Subcutaneous abdominal adipose tissue (tissue), 5 donors: ENCODE results near the gene CHST13.
A peak's percentile ranks its signal among the peaks of the same experiment; 100 is the strongest.

Experiments
- H3K27ac ChIP-seq: one replicate; pipeline ENCODE4 v1.7.0; 2013; ENCODE audit warnings: low read depth, mild to moderate bottlenecking, inconsistent platforms, low read length, moderate library complexity
- H3K27me3 ChIP-seq, 5 donors: one replicate each; pipeline ENCODE4 v1.7.0; 2013; ENCODE audit warnings: low read length in 5 of 5, inconsistent platforms in 1 of 5; ENCODE audit not compliant: control insufficient read depth in 5 of 5, insufficient read depth in 4 of 5
- H3K36me3 ChIP-seq, 5 donors: one replicate each; pipeline ENCODE4 v1.7.0; 2013; ENCODE audit warnings: low read length in 5 of 5; ENCODE audit not compliant: control insufficient read depth in 5 of 5, insufficient read depth in 5 of 5
- H3K4me1 ChIP-seq, 5 donors: one replicate each; pipeline ENCODE4 v1.7.0; 2013; ENCODE audit warnings: low read length in 5 of 5, mild to moderate bottlenecking in 3 of 5, moderate library complexity in 1 of 5; ENCODE audit not compliant: control insufficient read depth in 5 of 5, insufficient read depth in 5 of 5
- H3K4me3 ChIP-seq, 5 donors: one replicate each; pipeline ENCODE4 v1.7.0; 2013; ENCODE audit warnings: low read length in 5 of 5, low read depth in 1 of 5
- H3K9ac ChIP-seq, 5 donors: one replicate each; pipeline ENCODE4 v1.7.0; 2013; ENCODE audit warnings: low read length in 5 of 5, mild to moderate bottlenecking in 4 of 5, moderate library complexity in 3 of 5
- H3K9me3 ChIP-seq, 5 donors: one replicate each; pipeline ENCODE4 v1.7.0; 2013; ENCODE audit warnings: low read length in 5 of 5; ENCODE audit not compliant: control insufficient read depth in 5 of 5
- donor health status: healthy.
- donor health status: healthy.
- donor health status: healthy.
- donor health status: healthy.
- donor health status: healthy.

Gene CHST13

GRCh38 chr3:126487151-126487771 is 36.7 kb upstream of the CHST13 start:
- peak overlapping the region in 2 of 5 donors; percentile 20 to 56 for H3K9ac ChIP-seq
- no peaks in the 10 kb centered on the region for H3K9me3 ChIP-seq
- no peak overlapping the region for H3K27ac ChIP-seq
- H3K4me3 ChIP-seq: no peak overlapping the region
- H3K27me3 ChIP-seq: peaks cover 0 to 11% (median 2%) of the 10 kb centered on the region in 5 donors
- peaks cover 0 to 42% (median 8%) of the 10 kb centered on the region in 5 donors for H3K4me1 ChIP-seq
- H3K36me3 ChIP-seq: no peaks in the 10 kb centered on the region

GRCh38 chr3:126488185-126488584 is 35.8 kb upstream of the CHST13 start:
- Histone ChIP-seq H3K36me3 (no peaks in the 10 kb centered on the region), H3K27ac (no peak overlapping the region), H3K9ac (no peak overlapping the region), H3K9me3 (no peaks in the 10 kb centered on the region), H3K27me3 (peaks cover 0 to 11% (median 2%) of the 10 kb centered on the region in 5 donors), H3K4me1 (peaks cover 0 to 42% (median 8%) of the 10 kb centered on the region in 5 donors), H3K4me3 (no peak overlapping the region)

- Histone ChIP-seq H3K9me3 (no peaks in the 10 kb centered on the region), H3K27me3 (peaks cover 0 to 11% (median 2%) of the 10 kb centered on the region in 5 donors), H3K4me1 (peaks cover 0 to 42% (median 8%) of the 10 kb centered on the region in 5 donors)
These were observed 34.9 kb upstream of the CHST13 start for GRCh38 chr3:126488886-126489569.

GRCh38 chr3:126490619-126491018 is 33.3 kb upstream of the CHST13 start:
- peaks cover 0 to 11% (median 2%) of the 10 kb centered on the region in 5 donors for H3K27me3 ChIP-seq
- peaks cover 0 to 29% (median 8%) of the 10 kb centered on the region in 5 donors for H3K4me1 ChIP-seq
- H3K27ac ChIP-seq: no peak overlapping the region
- H3K4me3 ChIP-seq: no peak overlapping the region
- no peaks in the 10 kb centered on the region for H3K9me3 ChIP-seq
- no peaks in the 10 kb centered on the region for H3K36me3 ChIP-seq
- H3K9ac ChIP-seq: peak overlapping the region in 1 of 5 donors; percentile 68

More at GRCh38 chr3:126488886-126489569, 34.9 kb upstream of the CHST13 start:
- Histone ChIP-seq H3K27ac (no peak overlapping the region), H3K9ac (no peak overlapping the region), H3K36me3 (no peaks in the 10 kb centered on the region), H3K4me3 (no peak overlapping the region)

- H3K27me3 ChIP-seq: peaks cover 0 to 11% (median 2%) of the 10 kb centered on the region in 5 donors
- H3K9ac ChIP-seq: no peak overlapping the region
- H3K36me3 ChIP-seq: no peaks in the 10 kb centered on the region
- H3K9me3 ChIP-seq: no peaks in the 10 kb centered on the region
- H3K27ac ChIP-seq: no peak overlapping the region
- H3K4me3 ChIP-seq: no peak overlapping the region
- peaks cover 0 to 21% (median 8%) of the 10 kb centered on the region in 5 donors for H3K4me1 ChIP-seq
These were observed 32.5 kb upstream of the CHST13 start for GRCh38 chr3:126491221-126492013.

GRCh38 chr3:126493051-126493450 is 30.9 kb upstream of the CHST13 start:
- H3K36me3 ChIP-seq: no peaks in the 10 kb centered on the region
- H3K9ac ChIP-seq: no peak overlapping the region
- H3K4me3 ChIP-seq: no peak overlapping the region
- H3K27me3 ChIP-seq: peaks cover 0 to 11% (median 0%) of the 10 kb centered on the region in 5 donors
- peaks cover 0 to 5% (median 3%) of the 10 kb centered on the region in 5 donors for H3K4me1 ChIP-seq
- H3K27ac ChIP-seq: no peak overlapping the region
- no peaks in the 10 kb centered on the region for H3K9me3 ChIP-seq

GRCh38 chr3:126493739-126494138 is 30.2 kb upstream of the CHST13 start:
- H3K27ac ChIP-seq: no peak overlapping the region
- no peak overlapping the region for H3K4me3 ChIP-seq
- H3K4me1 ChIP-seq: peaks cover 0 to 4% (median 3%) of the 10 kb centered on the region in 5 donors
- no peak overlapping the region for H3K9ac ChIP-seq
- no peaks in the 10 kb centered on the region for H3K36me3 ChIP-seq
- H3K9me3 ChIP-seq: no peaks in the 10 kb centered on the region
- peaks cover 0 to 9% (median 0%) of the 10 kb centered on the region in 5 donors for H3K27me3 ChIP-seq

GRCh38 chr3:126494204-126494969 is 29.6 kb upstream of the CHST13 start:
- Histone ChIP-seq H3K4me1 (peaks cover 0 to 4% (median 3%) of the 10 kb centered on the region in 5 donors), H3K9ac (no peak overlapping the region), H3K36me3 (no peaks in the 10 kb centered on the region), H3K4me3 (no peak overlapping the region), H3K27ac (no peak overlapping the region), H3K9me3 (no peaks in the 10 kb centered on the region), H3K27me3 (peaks cover 0 to 6% (median 0%) of the 10 kb centered on the region in 5 donors)

GRCh38 chr3:126494970-126495230 is 29.1 kb upstream of the CHST13 start:
- no peak overlapping the region for H3K27ac ChIP-seq
- no peak overlapping the region for H3K9ac ChIP-seq
- no peak overlapping the region for H3K4me3 ChIP-seq
- peaks cover 0 to 3% (median 2%) of the 10 kb centered on the region in 5 donors for H3K4me1 ChIP-seq
- no peaks in the 10 kb centered on the region for H3K9me3 ChIP-seq
- no peaks in the 10 kb centered on the region for H3K36me3 ChIP-seq
- H3K27me3 ChIP-seq: peaks cover 0 to 6% (median under 1%) of the 10 kb centered on the region in 5 donors
